Measurements from ENCODE around the gene SRM.

GRCh38 chr1:11054181-11054580 is 5.6 kb downstream of the SRM start:
- TF ChIP-seq CTCF (IDR thresholded peaks at IDR 0.05) (no peak), POLR2A (IDR thresholded peaks at IDR 0.05) (no peak)
